HG02870 (cell line): Measurements from ENCODE around the gene CEL.
"Not testable (repeated sequence)": the region's sequence is repeated elsewhere in the genome, so short reads cannot be mapped to it uniquely, and the experiment has no call there.

Source experiments
- ATAC-seq: cut with Tn5 transposase; IDR thresholded peaks from one replicate; pipeline ENCODE4 v1.9.1; 2021; ENCODE audit warnings: mild to moderate bottlenecking, moderate library complexity; ENCODE audit not compliant: unreplicated experiment

CEL gene

GRCh38 chr9:133046900-133047295, 14.9 kb upstream of the CEL start:
- ATAC-seq = no peak

GRCh38 chr9:133048595-133048994, 13.2 kb upstream of the CEL start:
- ATAC-seq = no peak

GRCh38 chr9:133049043-133049442, 12.7 kb upstream of the CEL start:
- ATAC-seq = no peak

GRCh38 chr9:133050142-133050541, 11.6 kb upstream of the CEL start:
- no peak for ATAC-seq

GRCh38 chr9:133050781-133051180, 11.0 kb upstream of the CEL start:
- ATAC-seq = no peak

GRCh38 chr9:133051281-133051900, 10.4 kb upstream of the CEL start:
- ATAC-seq = no peak

- ATAC-seq = no peak
These were observed 9.7 kb upstream of the CEL start for GRCh38 chr9:133051966-133052539.

- ATAC-seq = no peak
These were observed 7.4 kb upstream of the CEL start for GRCh38 chr9:133054194-133054890.

- ATAC-seq = no peak
These were observed 6.8 kb upstream of the CEL start for GRCh38 chr9:133054966-133055365.

- ATAC-seq = no peak
These were observed 5.9 kb upstream of the CEL start for GRCh38 chr9:133055788-133056420.

- ATAC-seq = no peak
These were observed 5.2 kb upstream of the CEL start for GRCh38 chr9:133056533-133056932.

GRCh38 chr9:133057006-133057405, 4.8 kb upstream of the CEL start:
- no peak for ATAC-seq

- ATAC-seq = no peak
These were observed 4.2 kb upstream of the CEL start for GRCh38 chr9:133057553-133057952.

- ATAC-seq = no peak
These were observed 3.7 kb upstream of the CEL start for GRCh38 chr9:133058071-133058470.

- ATAC-seq = no peak
These were observed 3.0 kb upstream of the CEL start for GRCh38 chr9:133058550-133059320.

GRCh38 chr9:133059623-133060022, 2.2 kb upstream of the CEL start:
- no peak for ATAC-seq

- no peak for ATAC-seq
These were observed 1.4 kb upstream of the CEL start for GRCh38 chr9:133060417-133060841.

GRCh38 chr9:133061019-133061763, 590 bp upstream of the CEL start:
- ATAC-seq = not testable (repeated sequence)

GRCh38 chr9:133062569-133062968, 788 bp downstream of the CEL start:
- not testable (repeated sequence) for ATAC-seq

GRCh38 chr9:133063159-133063499, 1.3 kb downstream of the CEL start:
- ATAC-seq = no peak
